Measurements from ENCODE around the gene HNRNPAB. TPM values are rescaled to one million over a fixed set of nuclear protein-coding genes. Genes with fewer than 3 reads are reported as not detected.
A peak's percentile ranks its signal among the peaks of the same experiment; 100 is the strongest.

HNRNPAB gene
- total and polyA plus RNA-seq, 9 of the 15 experiments (the other 6 are each of a cell fraction or from before 2014, with no cell fraction given) = 34.6 to 425 (median 236) TPM

- no peak for TF ChIP-seq CGGBP1 (CRISPR knock-in tag; IDR thresholded peaks at IDR 0.05)
- no peak for TF ChIP-seq POLR2AphosphoS5 (IDR thresholded peaks at IDR 0.05; ENCODE audit: control insufficient read depth, insufficient read depth, low read depth, low read length)
- TF ChIP-seq HMGXB4 (CRISPR knock-in tag; IDR thresholded peaks at IDR 0.05) = no peak
- TF ChIP-seq RAD21 (CRISPR knock-in tag; conservative IDR thresholded peaks at IDR 0.05 in 1 of 2, IDR thresholded peaks at IDR 0.05 in 1 of 2) = peak; percentile 68 to 74
- no peak for TF ChIP-seq CSDE1 (IDR thresholded peaks at IDR 0.05)
- peak; percentile 69 for TF ChIP-seq HDAC2 (IDR thresholded peaks at IDR 0.05)
- peak; percentile 54; the same call in 1 of the 2 replicates for TF ChIP-seq L3MBTL2 (IDR thresholded peaks at IDR 0.05)
- no peak for TF ChIP-seq POLR2G (IDR thresholded peaks at IDR 0.05; ENCODE audit: low read depth, low read length)
- no peak for TF ChIP-seq ZBTB8A (IDR thresholded peaks at IDR 0.05; ENCODE audit: partially characterized antibody)
- no peak for TF ChIP-seq FOXK2 (conservative IDR thresholded peaks at IDR 0.05 in 1 of 2, IDR thresholded peaks at IDR 0.05 in 1 of 2; ENCODE audit: low read depth in 2 of 2)
- TF ChIP-seq ARID4B (CRISPR knock-in tag; IDR thresholded peaks at IDR 0.05) = no peak
- TF ChIP-seq ZNF655 (CRISPR knock-in tag; IDR thresholded peaks at IDR 0.05) = no peak
- peak; percentile 87; the same call in 1 of the 2 replicates for TF ChIP-seq CBX1 (IDR thresholded peaks at IDR 0.05; ENCODE audit: low read depth)
- TF ChIP-seq NBN (IDR thresholded peaks at IDR 0.05; ENCODE audit: low read depth) = no peak
- TF ChIP-seq BCOR (IDR thresholded peaks at IDR 0.05) = peak; percentile 96
- TF ChIP-seq ZBTB7A (IDR thresholded peaks at IDR 0.05; ENCODE audit: borderline replicate concordance, control insufficient read depth, low read depth, low read length) = peak; percentile 61
- TF ChIP-seq ZNF511 (CRISPR knock-in tag; IDR thresholded peaks at IDR 0.05) = no peak
- TF ChIP-seq ATF1 (CRISPR knock-in tag; IDR thresholded peaks at IDR 0.05) = no peak
- peak; percentile 16; the same call in 1 of the 2 replicates for TF ChIP-seq ATF1 (tag; IDR thresholded peaks at IDR 0.05)
Measured at GRCh38 chr5:178234750-178235587, 30.6 kb downstream of the HNRNPAB start (continued).

All from K562 (cell line).